IMR-90 (cell line): Measurements from ENCODE around the gene WNT16. TPM values are rescaled to one million over a fixed set of nuclear protein-coding genes. Genes with fewer than 3 reads are reported as not detected.

ENCODE experiments used
- ATAC-seq: fragments of 200-7000 bp; cut with Tn5 transposase; 2 replicates; pipeline ENCODE4 v1.9.1; 2020; ENCODE audit warnings: low read depth, mild to moderate bottlenecking, moderate library complexity
- BruUV-seq: library from RNA; stranded (reverse); fragments of 400-500 nt; replicated peaks from 2 replicates; lab custom pipeline; 2021; lab: Mats Ljungman, UMichigan
- CTCF ChIA-PET: fragments of 300-600 bp; formaldehyde crosslinking; extraction: SDS; loops from one replicate; lab custom pipeline; 2021; ENCODE audit warnings: antibody characterized with exemption; lab: Yijun Ruan, JAX
- POLR2A ChIA-PET: fragments of 300-600 bp; sonication (Branson Sonifier 250); formaldehyde crosslinking; loops from one replicate; lab custom pipeline; 2022; ENCODE audit warnings: antibody characterized with exemption; ENCODE audit not compliant: unreplicated experiment; lab: Charles Lee
- DNase-seq: peaks from one replicate; pipeline ENCODE4 v3.0.0; 2013
- H2AFZ ChIP-seq: replicated peaks from 2 replicates; pipeline ENCODE3; 2013; ENCODE audit warnings: low read length, mild to moderate bottlenecking; ENCODE audit not compliant: poor library complexity
- H2AK5ac ChIP-seq: 2 replicates; pipeline ENCODE4 v1.6.1; 2013; ENCODE audit warnings: low read depth, low read length, inconsistent platforms
- H2AK9ac ChIP-seq: replicated peaks from 2 replicates; pipeline ENCODE3; 2013; ENCODE audit warnings: mild to moderate bottlenecking, low read depth, low read length, moderate library complexity; ENCODE audit not compliant: poor library complexity
- H2BK120ac ChIP-seq: 2 replicates; pipeline ENCODE4 v1.6.1; 2013; ENCODE audit warnings: low read depth, low read length, inconsistent platforms
- H2BK15ac ChIP-seq: 3 replicates; pipeline ENCODE4 v1.6.1; 2013; ENCODE audit warnings: low read depth, low read length, inconsistent platforms
- H2BK20ac ChIP-seq: 2 replicates; pipeline ENCODE4 v1.6.1; 2013; ENCODE audit warnings: low read depth, mild to moderate bottlenecking, inconsistent platforms, low read length, moderate library complexity
- H2BK5ac ChIP-seq: 2 replicates; pipeline ENCODE4 v1.6.1; 2013; ENCODE audit warnings: mild to moderate bottlenecking, low read depth, low read length, inconsistent platforms; ENCODE audit not compliant: poor library complexity, severe bottlenecking
- H3K14ac ChIP-seq: replicated peaks from 2 replicates; pipeline ENCODE4 v1.6.1; 2013; ENCODE audit warnings: low read depth, low read length, inconsistent platforms
- H3K18ac ChIP-seq: 2 replicates; pipeline ENCODE4 v1.6.1; 2013; ENCODE audit warnings: low read depth, low read length, control low read depth
- H3K23ac ChIP-seq: 2 replicates; pipeline ENCODE4 v1.6.1; 2013; ENCODE audit warnings: low read depth, low read length, inconsistent platforms
- H3K27ac ChIP-seq: 2 replicates; pipeline ENCODE4 v1.5.1; 2013; ENCODE audit warnings: mild to moderate bottlenecking, control low read depth, low read length; ENCODE audit not compliant: insufficient read depth
- H3K27me3 ChIP-seq: 2 replicates; pipeline ENCODE4 v1.6.1; 2013; ENCODE audit warnings: low read length; ENCODE audit not compliant: control insufficient read depth, insufficient read depth
- H3K36me3 ChIP-seq: 2 replicates; pipeline ENCODE4 v1.6.1; 2013; ENCODE audit warnings: low read length, mixed read lengths; ENCODE audit not compliant: control insufficient read depth, insufficient read depth
- H3K4ac ChIP-seq: 2 replicates; pipeline ENCODE4 v1.6.1; 2013; ENCODE audit warnings: low read depth, low read length, inconsistent platforms
- H3K4me1 ChIP-seq: 2 replicates; pipeline ENCODE4 v1.6.1; 2013; ENCODE audit warnings: low read length, mixed read lengths; ENCODE audit not compliant: control insufficient read depth, insufficient read depth
- H3K4me2 ChIP-seq: 2 replicates; pipeline ENCODE4 v1.6.1; 2013; ENCODE audit warnings: low read depth, mild to moderate bottlenecking, control low read depth, low read length, moderate library complexity
- H3K4me3 ChIP-seq: 2 replicates; pipeline ENCODE4 v1.5.1; 2013; ENCODE audit warnings: low read depth, mild to moderate bottlenecking, control low read depth, low read length, moderate library complexity; ENCODE audit not compliant: insufficient read depth
- H3K56ac ChIP-seq: 2 replicates; pipeline ENCODE4 v1.6.1; 2013; ENCODE audit warnings: low read length, inconsistent platforms; ENCODE audit not compliant: insufficient read depth; ENCODE audit errors: extremely low read depth
- H3K79me1 ChIP-seq, 2 experiments: 2 replicates each; pipeline ENCODE4 v1.6.1; 2013; ENCODE audit warnings: low read length in 2 of 2, inconsistent platforms in 1 of 2, low read depth in 1 of 2
- H3K9ac ChIP-seq: 2 replicates; pipeline ENCODE4 v1.6.1; 2013; ENCODE audit warnings: low read depth, low read length, control low read depth
- H3K9me1 ChIP-seq: 2 replicates; pipeline ENCODE4 v1.6.1; 2013; ENCODE audit warnings: low read length, inconsistent platforms; ENCODE audit not compliant: insufficient read depth
- H3K9me3 ChIP-seq: 2 replicates; pipeline ENCODE4 v1.6.1; 2013; ENCODE audit warnings: low read length; ENCODE audit not compliant: control insufficient read depth, insufficient read depth
- H4K20me1 ChIP-seq: 2 replicates; pipeline ENCODE4 v1.6.1; 2013; ENCODE audit warnings: low read length, inconsistent platforms; ENCODE audit not compliant: insufficient read depth
- H4K5ac ChIP-seq: 2 replicates; pipeline ENCODE4 v1.6.1; 2013; ENCODE audit warnings: mild to moderate bottlenecking, low read depth, low read length, control low read depth
- H4K8ac ChIP-seq, 2 experiments: 2 replicates each; pipeline ENCODE4 v1.6.1; 2013; ENCODE audit warnings: low read depth in 2 of 2, low read length in 2 of 2, control low read depth in 1 of 2, inconsistent platforms in 1 of 2
- H4K91ac ChIP-seq: 2 replicates; pipeline ENCODE4 v1.6.1; 2013; ENCODE audit warnings: low read depth, low read length, inconsistent platforms; ENCODE audit not compliant: insufficient read depth
- BHLHE40 ChIP-seq: fragments of 150-350 bp; IDR thresholded peaks from 2 replicates; pipeline ENCODE4 v1.6.1; 2016; ENCODE audit warnings: mild to moderate bottlenecking, low read depth, low read length
- MXI1 ChIP-seq: IDR thresholded peaks from 2 replicates; pipeline ENCODE4 v1.6.1; 2012; ENCODE audit warnings: low read depth, mild to moderate bottlenecking, low read length, moderate library complexity, borderline replicate concordance
- WGBS, 2 experiments: methylation state at CpG; one replicate each; pipeline versions ENCODE4 v1.1.5 to v1.1.7; 2013; ENCODE audit warnings: missing lambda C conversion rate in 2 of 2; ENCODE audit not compliant: insufficient read length in 1 of 2; ENCODE audit errors: extremely low coverage in 2 of 2; 5-methylcytosine and 5-hydroxymethylcytosine counted together
- dilution Hi-C: fragments of 300-500 bp; cut with HindIII; formaldehyde crosslinking; loops from one replicate; pipeline ENCODE4 v1.14.3; 2018; ENCODE audit warnings: low sequenced_read_pairs; ENCODE audit not compliant: unreplicated experiment
- in situ Hi-C: fragments of 300-500 bp; cut with MboI; formaldehyde crosslinking; loops from 3 replicates; pipeline ENCODE4 v1.14.3; 2019; ENCODE audit warnings: low sequenced_read_pairs, inconsistent platforms, mixed read lengths
- intact Hi-C: fragments of 100-400 bp; cut with micrococcal nuclease; formaldehyde crosslinking; loops from 2 replicates; pipeline ENCODE4 v1.10.0; 2022
- polyA plus RNA-seq, 3 experiments: library from polyadenylated mRNA; depleted of rRNA; stranded (reverse); fragments of >200 nt; gene quantifications; 2 replicates each; pipeline ENCODE4 v1.2.3, GENCODE V29; 2012; ENCODE audit warnings: low replicate concordance in 1 of 3
- total RNA-seq: library from RNA; depleted of rRNA; stranded (reverse); fragments of >200 nt; gene quantifications from 2 replicates; pipeline ENCODE4 v1.2.3, GENCODE V29; 2012

Gene WNT16
- total and polyA plus RNA-seq, 2 of the 4 experiments (the other 2 are of a cell fraction) = 0.68 to 1.1 TPM

DNA sequence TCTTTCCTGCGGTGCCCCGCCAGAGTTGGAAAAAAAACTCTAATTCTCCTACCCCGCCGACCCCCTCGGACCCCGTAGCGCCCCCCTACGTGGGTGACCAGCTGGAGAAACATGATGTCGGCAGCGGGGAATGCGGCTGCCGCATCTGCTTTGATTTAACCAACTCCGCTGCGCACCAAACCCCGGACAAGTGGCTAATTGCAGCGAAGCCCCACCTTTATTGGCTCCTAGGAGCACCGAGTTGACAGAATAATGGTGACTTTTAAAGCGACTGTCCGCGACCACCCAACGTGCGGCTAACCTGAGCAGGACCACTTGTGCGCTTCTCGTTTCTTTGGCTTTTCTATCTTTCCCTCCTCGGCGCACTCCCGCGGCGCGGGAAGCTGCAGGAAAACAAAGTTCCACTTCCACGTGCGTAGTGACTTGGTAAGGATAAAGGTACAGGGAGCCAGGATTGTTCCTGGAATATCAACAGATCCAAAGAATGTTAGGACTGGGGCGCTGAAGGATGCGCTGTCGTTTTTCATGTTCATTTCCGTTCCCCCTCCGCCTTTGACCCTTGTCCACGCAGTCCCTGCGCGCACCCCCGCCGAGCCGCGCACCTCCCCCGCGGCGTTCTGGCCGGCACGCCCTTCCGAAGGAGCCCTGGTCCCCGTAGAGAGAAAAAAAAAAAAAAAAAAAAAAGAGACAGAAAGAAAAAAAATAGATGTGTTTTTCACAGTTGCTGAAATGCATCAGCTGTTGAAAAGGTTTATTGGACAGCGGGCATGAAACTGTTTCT lies 1.4 kb downstream of the WNT16 start:
- in situ Hi-C loops (loop anchor here (25.0 kb wide), 2 partner anchors 193 to 343 kb away; partner anchors contain the start of gene CPED1), intact Hi-C loops (loop anchor here (10.0 kb wide), 1 partner anchor 525 kb away; no protein-coding TSS in a partner anchor), dilution Hi-C loops (no loop called here)
- H3K9me1 ChIP-seq = no peaks in the 10 kb centered on the region
- no peak overlapping the region for H2BK5ac ChIP-seq
- POLR2A ChIA-PET = interaction anchor here (0.6 to 1.0 kb wide), 4 partner anchors 25 to 170 kb away, joined by 3 to 27 read pairs (median 9); no protein-coding TSS in a partner anchor
- peak overlapping the region; percentile 74 for H2AK9ac ChIP-seq
- H3K27me3 ChIP-seq = peaks cover 21% of the 10 kb centered on the region
- H4K20me1 ChIP-seq = no peaks in the 10 kb centered on the region
- no peak overlapping the region; the same call in 1 of the 2 replicates for H4K91ac ChIP-seq
- DNase-seq = no peak
- peak overlapping the region; percentile 63 for H3K4me3 ChIP-seq
- H3K23ac ChIP-seq = peak overlapping the region; percentile 95
- H3K9ac ChIP-seq = peak overlapping the region; percentile 61; the same call in 1 of the 2 replicates
- TF ChIP-seq BHLHE40 (no peak), MXI1 (peak; percentile 54; the same call in 1 of the 2 replicates)
- peak overlapping the region; percentile 61 for H2BK120ac ChIP-seq
- no TSS peak for BruUV-seq
- H3K4ac ChIP-seq = peak overlapping the region; percentile 54
- H3K4me1 ChIP-seq = no peaks in the 10 kb centered on the region
- peak overlapping the region; percentile 66 for H2BK20ac ChIP-seq
- CTCF ChIA-PET = interaction anchor here (0.9 to 1.9 kb wide), 2 partner anchors 29 to 322 kb away, joined by 3 to 6 read pairs; no protein-coding TSS in a partner anchor
- H4K8ac ChIP-seq = peak overlapping the region in 1 of 2 experiments; percentile 23; a peak in 2 of 4 replicates
- peaks cover 0 to 6% of the 10 kb centered on the region in 2 experiments; a peak in 1 of 4 replicates for H3K79me1 ChIP-seq
- peak overlapping the region; percentile 63; the same call in 1 of the 2 replicates for H3K14ac ChIP-seq
- H2BK15ac ChIP-seq = no peak overlapping the region
- ATAC-seq = peak; percentile 36
- peak overlapping the region; percentile 87 for H2AFZ ChIP-seq
- H3K27ac ChIP-seq = no peak overlapping the region; the same call in 1 of the 2 replicates
- 0% methylated on average over 10 of the region's 52 CpGs; no CpG with 5 or more reads in 1 of the 2 experiments for WGBS, 2 experiments
- no peaks in the 10 kb centered on the region for H3K9me3 ChIP-seq
- H3K56ac ChIP-seq = peak overlapping the region; percentile 57; the same call in 1 of the 2 replicates
- H3K36me3 ChIP-seq = no peaks in the 10 kb centered on the region
- H2AK5ac ChIP-seq = no peak overlapping the region
- peak overlapping the region; percentile 2; the same call in 1 of the 2 replicates for H3K18ac ChIP-seq
- no peak overlapping the region for H4K5ac ChIP-seq
- H3K4me2 ChIP-seq = peak overlapping the region; percentile 92
